Ecto neural progenitor cell (in vitro differentiated cells): ENCODE data around the gene RASA3.
"Not testable (repeated sequence)": the region's sequence is repeated elsewhere in the genome, so short reads cannot be mapped to it uniquely, and the experiment has no call there.

Source experiments
- DNase-seq: peaks from one replicate; pipeline ENCODE4 v3.0.0-alpha.2; 2018; ENCODE audit warnings: low spot score

The RASA3 gene

DNA sequence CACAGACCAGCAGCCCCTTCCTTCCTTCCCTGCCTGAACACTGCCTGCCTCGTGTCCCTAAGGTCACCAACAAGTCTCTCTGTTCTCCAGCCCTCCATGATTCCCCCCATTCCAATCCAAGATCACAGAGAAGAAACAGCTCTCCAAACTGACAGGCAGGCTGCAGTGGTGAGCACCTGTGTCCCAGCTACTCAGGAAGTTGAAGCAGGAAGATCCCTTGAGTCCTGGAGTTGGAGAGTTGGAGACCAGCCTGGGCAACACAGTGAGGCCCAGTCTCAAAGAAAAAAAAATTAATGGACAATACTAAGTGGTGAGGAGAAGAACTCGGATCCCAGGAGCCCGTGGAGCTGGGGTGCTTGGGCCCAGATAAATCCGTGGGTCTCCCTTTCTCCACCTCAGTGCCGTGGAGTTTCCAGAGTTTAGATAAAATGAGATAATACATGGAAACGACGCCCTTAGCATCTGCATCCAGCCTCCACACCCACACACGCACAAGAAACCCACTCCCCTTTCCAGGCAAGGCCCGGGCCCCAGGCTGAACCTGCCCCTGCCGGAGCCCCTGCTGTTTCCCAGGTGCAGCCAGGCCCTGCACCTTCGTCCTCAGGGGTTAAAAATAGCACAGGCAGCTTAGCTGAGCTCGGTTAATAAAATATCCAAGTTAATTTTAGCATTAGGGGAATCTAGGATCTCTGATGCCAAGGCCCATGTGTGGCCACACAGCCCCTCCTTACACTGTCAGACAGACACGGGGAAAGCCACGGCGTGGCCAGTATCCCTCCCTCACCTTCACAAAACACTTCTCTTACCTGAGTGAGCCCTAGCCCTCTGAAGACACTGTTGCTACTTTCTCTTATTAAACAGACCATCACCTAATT lies 4.7 kb downstream of the RASA3 start:
- no peak for DNase-seq

DNA sequence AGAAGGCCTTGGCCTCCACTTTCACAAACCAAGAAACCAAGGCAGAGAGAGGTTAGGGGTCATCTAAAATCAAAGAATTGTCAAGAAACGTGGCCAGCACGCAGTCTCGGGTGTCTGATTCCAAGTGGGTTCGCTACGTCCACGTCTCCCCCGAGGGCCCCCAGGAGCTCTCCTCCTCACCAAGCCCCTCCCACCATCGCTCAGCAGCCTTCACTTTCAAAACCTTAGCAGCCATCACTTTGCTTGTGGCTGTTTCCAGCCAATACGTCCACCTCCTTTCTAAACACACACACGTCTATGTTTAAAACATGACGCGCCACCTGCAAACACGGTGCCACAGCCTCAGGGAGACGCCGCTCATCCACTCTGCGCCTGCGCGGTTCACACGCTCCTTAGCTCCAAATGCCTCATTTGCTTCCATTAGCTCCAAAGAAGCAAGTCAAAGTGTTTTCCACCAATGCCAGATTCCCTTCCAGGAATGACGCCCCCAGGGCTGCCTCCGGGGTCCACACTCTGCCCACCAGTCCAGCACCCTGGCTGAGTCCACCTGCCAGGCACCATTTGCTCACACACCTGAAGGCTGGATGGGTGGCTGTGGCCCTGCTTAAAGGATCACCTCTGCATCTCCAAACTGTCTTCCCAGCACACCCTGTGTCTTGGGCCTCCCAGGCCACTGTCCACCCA lies 5.5 kb downstream of the RASA3 start:
- DNase-seq = no peak

DNA sequence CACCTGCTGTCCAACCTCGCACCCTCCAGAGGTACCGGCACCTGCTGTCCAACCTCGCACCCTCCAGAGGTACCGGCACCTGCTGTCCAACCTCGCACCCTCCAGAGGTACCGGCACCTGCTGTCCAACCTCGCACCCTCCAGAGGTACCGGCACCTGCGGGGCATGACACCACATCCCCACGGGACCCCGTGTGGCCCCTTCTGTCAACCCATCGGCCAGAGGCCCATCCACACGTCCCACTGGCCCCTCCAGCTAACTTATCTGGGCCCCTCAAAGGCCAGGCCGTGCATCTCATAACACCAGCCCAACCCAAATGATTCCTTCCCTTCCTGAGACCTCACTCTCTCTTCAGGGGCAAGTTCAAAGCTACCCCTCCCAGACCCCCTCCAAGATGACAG lies 6.3 kb downstream of the RASA3 start:
- not testable (repeated sequence) for DNase-seq

DNA sequence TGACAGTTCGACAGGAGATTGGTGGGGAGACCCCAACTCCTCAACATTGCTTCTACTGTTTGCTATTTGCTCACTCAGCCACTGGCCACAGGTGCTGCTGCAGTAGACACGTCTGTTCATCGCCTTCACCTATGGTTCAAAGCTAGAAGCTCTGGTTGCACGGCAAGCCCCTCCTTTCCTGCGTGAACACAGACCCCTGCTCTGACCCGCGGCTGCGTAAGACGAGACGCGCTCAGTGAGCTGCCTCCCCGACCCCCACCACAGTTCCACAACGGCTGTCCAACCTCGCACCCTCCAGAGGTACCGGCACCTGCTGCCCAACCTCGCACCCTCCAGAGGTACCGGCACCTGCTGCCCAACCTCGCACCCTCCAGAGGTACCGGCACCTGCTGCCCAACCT lies 6.8 kb downstream of the RASA3 start:
- no peak for DNase-seq

DNA sequence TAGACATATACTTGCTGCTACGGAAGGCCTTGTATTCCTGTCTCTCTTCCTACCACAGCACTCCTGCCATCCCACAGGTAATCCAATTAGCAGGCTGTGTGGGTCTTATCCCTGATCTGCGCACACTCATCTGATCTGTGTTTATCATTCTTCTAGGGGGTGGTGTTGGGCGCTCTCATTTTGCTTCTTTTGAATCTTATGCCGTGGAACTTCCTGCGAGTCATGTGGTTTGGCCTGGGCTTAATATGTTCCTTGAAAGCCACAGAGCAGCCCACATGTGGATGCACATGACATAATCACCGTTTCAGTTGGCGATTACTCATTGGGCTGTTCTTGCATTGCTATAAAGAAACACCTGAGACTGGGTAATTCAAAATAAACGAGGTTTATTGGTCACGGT lies 7.5 kb downstream of the RASA3 start:
- no peak for DNase-seq

DNA sequence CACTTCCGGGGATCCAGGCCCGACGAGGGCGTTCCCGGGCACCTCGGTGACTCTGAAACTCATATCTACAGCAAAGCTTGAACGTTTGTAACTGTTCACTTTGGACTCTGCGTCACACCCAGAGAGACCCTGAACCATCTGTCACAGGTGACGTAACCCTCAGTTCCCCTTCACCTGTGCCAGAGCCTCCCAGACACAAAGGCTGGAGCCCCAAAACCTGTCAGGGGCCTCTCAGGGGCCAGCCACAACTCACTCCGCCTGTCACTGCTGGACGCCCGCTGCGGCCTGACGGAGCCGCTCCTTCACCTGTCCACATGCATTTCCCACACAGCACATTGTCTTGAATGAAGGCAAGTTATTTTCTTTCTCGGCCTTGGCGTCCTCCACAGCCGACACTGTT lies 8.0 kb downstream of the RASA3 start:
- no peak for DNase-seq

DNA sequence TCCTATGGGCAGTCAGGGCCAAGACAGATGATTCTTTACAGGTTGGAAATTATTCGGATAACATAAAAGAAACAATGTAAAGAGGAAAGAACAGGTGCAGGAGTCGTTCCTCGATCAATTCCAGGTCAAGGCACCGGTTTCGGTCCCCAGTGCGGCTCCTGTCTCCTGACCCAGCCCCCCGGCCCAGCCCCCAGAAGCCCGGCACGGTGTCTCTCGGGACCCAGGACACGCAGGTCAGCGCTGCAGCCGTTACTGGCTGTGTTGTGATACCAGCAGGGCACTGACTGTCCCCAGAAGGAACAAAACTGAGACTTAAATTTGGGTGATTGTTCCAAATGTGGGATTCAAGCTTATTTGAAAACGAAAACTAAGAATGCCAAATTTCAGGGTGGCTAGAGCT lies 8.5 kb downstream of the RASA3 start:
- DNase-seq = no peak

DNA sequence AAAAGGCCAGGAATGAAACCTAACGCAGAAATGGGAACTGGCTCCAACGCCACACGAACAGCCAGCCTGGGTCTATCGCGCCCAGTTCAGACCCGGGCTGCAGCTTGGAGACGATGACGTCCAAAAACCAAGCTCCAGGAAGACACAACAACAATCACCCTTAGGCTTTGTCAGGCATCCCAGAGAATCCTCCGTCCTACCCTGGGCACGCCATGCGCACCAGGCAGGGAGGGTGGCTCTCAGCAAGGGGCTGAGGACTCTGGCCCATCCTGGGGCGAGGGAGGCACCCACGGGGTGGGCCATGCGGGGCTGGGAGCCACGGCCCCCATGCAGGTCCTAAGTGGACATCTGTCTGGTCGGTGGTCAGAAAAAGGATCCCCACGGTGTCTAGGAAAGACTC lies 9.0 kb downstream of the RASA3 start:
- DNase-seq = no peak

DNA sequence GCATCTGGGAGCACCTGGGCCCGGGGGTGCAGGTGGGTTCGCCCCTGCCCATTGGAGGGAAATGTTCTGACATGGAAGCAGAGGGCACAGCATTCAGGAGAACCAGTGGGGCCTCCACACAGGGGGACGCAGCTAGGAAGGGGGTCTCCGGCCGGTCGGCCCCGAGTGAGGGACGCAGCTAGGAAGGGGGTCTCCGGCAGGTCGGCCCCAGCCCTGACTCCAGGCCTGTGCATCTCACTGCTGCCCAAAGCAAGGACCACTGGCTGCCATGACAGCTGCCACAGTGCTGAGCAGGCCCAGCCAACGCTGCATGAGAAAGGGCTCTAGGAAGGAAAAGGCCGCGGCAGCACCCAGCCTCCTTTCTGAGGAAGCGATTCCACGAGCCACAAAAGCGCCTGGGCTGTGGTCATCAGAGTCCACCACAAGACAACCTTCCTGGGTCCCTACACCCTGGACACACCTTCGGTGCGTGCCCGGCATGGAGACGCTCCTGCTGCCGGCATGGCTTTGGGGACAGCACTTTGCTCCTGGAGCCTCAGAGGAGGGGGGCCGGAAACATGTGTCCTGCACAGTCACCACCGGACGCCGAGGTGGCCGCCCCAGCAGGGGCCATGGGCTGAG lies 9.7 kb downstream of the RASA3 start:
- DNase-seq = no peak

DNA sequence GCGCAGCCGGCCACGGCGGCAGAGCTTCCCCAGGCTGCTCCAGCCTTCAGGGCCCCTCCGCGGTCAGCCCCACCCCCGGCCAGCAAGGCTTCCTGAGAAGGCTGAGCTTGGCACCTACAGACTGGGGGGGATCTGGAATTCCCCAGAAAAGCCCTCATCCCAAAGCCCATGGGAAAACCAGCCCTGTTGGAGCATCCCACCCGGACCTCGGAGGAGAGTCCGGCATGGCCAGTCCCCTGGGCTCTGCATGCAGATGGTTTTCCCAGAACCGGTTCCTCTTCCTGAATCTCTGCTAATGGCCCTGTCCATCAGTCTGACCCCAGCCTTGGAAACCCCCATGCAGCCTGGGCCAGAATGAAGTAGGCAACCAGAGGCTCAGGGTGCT lies 10.3 kb downstream of the RASA3 start:
- no peak for DNase-seq

DNA sequence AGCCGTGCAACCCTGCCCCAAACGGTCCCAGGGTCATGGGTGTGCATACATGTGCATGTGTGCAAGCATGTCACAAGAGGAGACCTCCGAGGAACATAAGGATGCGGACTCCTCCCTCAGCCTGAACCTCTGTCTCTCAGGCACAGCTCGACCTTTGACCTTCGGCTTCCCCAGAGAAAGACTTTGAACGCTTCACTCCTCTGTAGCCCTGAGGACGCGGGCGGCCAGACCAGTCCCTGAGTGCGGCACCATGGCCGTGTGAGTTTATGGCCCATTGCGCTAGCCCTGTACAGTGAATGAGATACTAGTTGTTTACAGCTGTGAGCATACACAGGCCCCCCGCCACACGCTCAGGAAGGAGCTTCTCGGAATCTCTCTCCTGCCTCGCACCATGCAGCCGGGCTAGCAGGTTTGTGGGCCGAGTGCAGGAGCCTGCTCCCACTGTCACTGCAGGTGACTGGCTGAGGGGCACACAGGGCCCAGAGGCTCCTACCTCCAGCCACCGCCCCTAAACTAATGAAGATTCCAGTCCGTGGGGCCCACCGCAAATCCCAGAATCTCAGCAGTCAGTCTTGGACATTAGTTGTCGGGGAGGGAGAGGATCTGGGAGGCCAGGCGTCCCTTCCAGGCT lies 10.8 kb downstream of the RASA3 start:
- peak; percentile 69 for DNase-seq

DNA sequence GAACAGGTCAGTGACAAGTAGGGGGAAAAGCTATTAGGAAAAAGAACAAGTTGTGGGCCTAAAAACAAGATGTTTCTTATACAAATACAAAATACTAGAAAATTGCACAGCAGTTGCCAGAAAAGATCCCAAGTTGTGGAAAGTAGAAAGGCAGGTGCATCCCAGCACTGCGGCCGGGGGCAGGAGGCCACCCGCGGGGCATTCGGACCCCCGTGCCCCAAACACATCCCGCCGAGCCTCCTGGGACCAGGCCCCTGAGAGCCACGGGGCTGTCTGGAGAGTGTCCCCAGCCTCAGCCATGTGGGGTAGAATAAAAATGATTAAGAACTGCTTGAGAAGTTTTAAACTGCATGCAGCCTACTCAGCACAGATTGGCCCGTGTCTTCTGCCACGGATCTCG lies 11.4 kb downstream of the RASA3 start:
- DNase-seq = no peak

DNA sequence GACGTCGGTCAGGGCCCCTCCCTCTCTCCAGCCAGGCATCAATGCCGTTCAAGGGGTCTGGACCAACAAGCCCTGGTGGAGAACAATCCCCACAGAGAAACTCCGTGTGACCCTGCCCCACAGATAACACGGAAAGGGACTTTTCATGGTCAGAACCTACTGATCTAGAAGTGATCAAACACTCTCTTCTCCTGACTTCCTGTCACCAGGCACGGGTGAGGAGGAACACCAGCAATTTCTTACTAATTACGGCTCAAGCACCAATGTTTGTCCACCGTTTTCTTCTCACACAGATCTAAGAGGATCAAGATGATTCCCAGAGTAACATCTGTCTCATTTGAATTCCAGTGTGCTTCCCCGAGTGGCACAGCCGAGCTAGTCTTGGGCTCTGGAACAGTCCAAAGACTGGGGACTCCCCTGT lies 11.8 kb downstream of the RASA3 start:
- DNase-seq = no peak

DNA sequence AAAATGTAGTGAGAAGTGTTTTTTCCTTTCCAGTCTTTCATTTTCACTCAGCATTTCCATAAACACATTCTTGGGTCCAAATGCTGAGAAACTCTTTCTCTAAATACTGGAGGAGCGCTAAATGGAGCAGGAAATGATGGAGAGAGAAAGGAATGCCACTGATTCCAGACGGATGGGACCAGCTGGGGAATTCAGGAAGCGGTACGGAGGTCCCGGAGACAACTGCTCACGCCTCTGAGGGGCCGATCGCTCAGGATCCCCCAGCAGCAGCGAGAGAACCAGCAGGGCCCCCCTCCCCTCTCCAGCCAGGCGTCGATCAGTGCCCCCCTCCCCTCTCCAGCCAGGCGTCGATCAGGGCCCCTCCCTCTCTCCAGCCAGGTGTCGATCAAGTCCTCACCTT lies 13.2 kb downstream of the RASA3 start:
- peak; percentile 74 for DNase-seq

DNA sequence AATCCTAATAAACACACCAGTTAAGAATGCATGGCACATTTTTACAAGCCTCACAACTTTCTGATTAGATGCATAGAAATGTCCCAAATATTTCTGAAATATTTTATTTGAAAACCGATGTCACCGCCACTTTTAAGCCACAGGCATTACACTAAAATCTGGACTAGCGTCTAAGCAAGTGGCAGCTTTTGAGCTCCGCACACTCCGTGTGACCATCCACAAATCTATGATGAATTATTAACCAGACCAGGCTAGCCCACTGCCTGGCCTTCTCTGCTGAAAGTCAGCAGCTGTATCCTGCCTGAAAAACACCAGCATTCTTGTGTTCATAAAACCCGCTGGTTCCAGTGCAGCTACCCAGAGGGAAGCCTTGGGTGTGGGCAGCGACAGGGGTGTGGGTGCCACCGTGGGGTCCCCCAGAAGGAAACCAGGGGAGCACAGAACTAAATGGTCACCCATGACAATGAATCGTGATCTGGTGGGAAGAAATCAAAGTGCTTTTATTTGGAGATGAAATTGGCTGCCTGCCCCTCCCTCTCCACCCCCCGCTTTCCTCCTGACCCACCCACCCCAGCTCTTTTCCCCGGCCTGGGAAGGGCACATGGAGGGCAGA lies 13.8 kb downstream of the RASA3 start:
- no peak for DNase-seq

DNA sequence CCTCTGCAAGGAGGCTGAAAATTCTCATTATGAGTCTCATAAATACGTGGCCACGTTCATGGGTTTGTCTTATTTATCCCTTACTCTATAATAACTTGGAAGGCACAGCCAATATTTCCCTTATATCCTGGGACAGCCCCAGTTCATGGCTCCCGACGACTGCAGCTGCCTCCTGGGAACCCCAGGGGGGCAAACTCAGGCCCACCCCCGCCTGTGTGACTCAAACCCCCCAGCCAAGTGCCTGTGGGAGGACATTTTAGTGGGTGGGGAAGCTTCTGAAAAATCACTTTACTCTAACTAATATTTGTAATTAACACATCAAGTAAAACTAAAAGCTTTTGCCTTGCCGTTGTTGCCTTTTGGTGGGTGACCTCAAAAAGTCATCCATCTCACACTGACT lies 14.3 kb downstream of the RASA3 start:
- DNase-seq = no peak

DNA sequence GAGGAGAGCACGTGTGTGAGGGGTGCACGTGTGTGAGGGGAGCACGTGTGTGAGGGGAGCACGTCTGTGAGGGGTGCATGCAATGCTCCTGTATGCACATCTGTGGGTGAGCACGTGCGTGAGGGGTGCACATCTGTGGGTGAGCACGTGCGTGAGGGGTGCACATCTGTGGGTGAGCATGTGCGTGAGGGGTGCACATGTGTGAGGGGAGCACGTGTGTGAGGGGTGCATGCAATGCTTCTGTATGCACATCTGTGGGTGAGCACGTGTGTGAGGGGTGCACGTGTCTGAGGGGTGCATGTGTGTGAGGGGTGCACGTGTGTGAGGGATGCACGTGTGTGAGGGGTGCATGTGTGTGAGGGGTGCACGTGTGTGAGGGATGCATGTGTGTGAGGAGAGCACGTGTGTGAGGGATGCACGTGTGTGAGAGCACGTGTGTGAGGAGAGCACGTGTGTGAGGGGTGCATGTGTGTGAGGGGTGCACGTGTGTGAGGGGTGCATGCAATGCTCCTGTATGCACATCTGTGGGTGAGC lies 15.0 kb downstream of the RASA3 start:
- DNase-seq = not testable (repeated sequence)

DNA sequence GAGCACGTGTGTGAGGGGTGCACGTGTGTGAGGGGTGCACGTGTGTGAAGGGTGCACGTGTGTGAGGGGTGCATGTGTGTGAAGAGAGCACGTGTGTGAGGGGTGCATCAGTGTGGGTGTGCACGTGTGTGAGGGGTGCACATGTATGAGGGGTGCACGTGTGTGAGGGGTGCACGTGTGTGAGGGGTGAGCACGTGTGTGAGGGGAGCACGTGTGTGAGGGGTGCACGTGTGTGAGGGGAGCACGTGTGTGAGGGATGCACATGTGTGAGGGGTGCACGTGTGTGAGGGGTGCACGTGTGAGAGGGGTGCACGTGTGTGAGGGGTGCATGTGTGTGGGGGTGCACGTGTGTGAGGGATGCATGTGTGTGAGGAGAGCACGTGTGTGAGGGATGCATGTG lies 15.7 kb downstream of the RASA3 start:
- no peak for DNase-seq

DNA sequence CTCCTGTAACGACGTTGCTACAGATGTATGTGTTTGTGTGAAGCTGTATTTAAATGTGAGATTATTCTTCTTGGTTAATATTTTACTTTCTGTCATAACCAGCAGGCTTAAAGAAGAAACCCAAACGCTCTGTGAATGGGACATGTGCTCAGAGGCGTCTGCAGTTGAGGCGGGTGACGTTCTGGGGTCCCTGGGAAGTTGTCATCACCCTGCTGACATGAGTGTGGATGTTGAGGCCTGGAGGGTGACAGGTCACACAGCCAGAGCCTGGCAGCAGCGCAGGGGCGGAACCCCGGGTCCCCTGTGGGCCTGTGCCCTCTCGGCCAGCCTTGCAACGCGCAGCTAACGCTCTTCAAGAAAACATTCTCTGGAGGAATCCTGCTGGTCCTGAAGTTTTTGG lies 16.6 kb downstream of the RASA3 start:
- no peak for DNase-seq

DNA sequence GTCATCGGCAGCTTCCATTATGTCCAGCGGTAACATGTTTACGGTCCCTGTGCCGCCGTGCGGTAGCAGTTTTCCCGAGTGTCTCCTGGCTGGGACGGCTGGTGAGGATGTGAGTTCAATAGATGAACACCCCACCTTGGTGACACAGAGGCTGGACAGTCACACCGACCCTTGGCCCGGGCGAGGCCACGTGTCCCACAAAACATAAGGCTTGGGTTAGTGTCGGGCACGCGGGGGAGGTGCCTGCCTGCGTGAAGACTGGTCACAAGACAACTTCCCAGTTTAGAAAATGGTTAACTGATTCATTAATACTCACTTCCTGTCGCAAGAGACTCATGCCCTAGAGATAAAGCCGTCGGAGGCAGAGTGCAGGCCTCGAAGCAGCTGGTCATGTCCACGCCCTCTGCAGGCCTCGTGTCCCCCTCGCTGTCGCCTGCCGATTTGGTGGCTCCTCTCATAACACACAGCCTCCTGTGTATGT lies 17.2 kb downstream of the RASA3 start:
- DNase-seq = no peak

DNA sequence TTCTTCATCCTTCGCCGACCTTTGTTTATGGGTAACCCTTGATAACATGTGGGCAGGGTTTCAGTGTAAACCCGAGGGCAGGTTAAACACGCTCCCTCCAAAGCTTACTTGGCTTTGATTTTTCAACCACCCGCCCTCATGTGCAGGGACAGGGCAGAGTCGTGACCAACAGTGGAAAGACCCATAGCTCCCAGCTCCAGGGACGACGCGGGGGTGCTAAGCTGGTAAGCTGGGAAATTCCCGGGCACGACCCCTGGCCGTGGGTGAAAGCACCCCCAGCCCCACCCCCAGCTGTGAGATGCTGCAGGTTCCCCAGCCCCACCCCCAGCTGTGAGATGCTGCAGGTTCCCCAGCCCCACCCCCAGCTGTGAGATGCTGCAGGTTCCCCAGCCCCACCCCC lies 17.8 kb downstream of the RASA3 start:
- DNase-seq = not testable (repeated sequence)
